NCI-H748 (cell line): ENCODE results near the gene FAM200C.
"Not testable (repeated sequence)": the region's sequence is repeated elsewhere in the genome, so short reads cannot be mapped to it uniquely, and the experiment has no call there.

Source experiments
- DNase-seq: peaks from one replicate; lab custom pipeline; 2025; ENCODE audit not compliant: unreplicated experiment; lab: John Stamatoyannopoulos, UW

FAM200C gene

GRCh38 chr5:160399402-160400353, at the start of gene FAM200C:
FAM200C (minus strand) TSS chr5:160400054; CDS start chr5:160395490, 4,564 bp downstream.
- DNase-seq = peak; percentile 93

DNA sequence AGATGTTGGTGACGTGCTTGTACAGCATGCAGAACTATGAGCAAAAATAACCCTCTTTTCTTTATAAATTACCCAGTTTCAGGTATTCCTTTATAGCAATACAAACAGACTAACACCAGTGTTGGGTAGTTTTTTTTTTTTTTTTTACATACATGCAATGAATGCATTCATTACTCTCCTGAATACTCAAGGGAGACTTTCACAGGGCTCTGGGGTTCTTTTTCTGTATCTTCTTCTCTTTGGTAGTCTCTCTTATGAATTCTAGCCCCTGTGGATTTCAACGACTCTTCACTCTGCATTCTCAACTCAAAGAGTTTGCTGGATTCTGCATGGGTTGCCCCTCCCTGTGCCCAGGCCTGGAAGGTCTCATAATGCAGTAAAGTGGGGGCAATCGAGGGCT, 49.6 kb upstream of the FAM200C start:
- DNase-seq = no peak

GRCh38 chr5:160448886-160449285, 49.0 kb upstream of the FAM200C start:
- peak; percentile 59 for DNase-seq

DNA sequence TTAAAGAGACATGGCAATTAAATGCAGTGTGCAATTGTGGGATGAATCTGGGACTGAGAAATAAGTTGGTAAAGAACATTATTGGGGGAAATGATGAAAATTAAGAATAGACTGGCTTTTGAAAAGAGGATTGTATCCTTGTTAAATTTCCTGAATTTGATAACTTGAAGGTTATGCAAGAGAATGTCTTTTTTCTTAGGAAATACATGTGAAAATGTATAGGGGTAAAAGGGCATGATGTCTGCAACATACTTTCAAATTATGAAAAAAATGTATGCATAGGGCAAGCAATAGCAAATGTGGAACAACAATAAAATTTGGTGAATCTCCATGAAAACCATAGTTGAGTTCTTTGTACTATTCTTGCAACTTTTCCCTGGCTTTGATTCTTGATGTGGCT, 45.9 kb upstream of the FAM200C start:
- DNase-seq = no peak

DNA sequence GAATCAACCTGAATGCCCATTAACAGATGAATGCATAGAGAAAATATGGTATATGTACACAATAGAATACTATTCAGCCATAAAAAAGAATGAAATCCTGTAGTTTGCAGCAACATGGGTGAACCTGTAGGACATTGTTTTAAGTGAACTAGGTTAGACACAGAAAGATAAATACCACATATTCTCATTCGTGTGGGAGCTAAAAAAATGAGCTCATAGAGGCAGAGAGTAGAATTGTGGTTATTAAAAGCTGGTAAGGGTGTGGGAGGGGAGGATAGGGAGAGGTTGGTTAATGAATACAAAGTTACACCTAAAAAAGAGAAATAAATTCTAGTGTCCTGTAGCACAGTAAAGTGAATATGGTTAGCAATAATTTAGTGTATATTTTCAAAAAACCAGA, 45.3 kb upstream of the FAM200C start:
- DNase-seq = no peak

GRCh38 chr5:160444407-160444806, 44.6 kb upstream of the FAM200C start:
- no peak for DNase-seq

GRCh38 chr5:160442824-160443431, 43.1 kb upstream of the FAM200C start:
- DNase-seq = no peak

GRCh38 chr5:160441311-160441781, 41.5 kb upstream of the FAM200C start:
- no peak for DNase-seq

GRCh38 chr5:160439205-160439600, 39.3 kb upstream of the FAM200C start:
- DNase-seq = peak; percentile 78

- peak; percentile 78 for DNase-seq
Measured at GRCh38 chr5:160438316-160439204, 38.7 kb upstream of the FAM200C start.

GRCh38 chr5:160437271-160437670, 37.4 kb upstream of the FAM200C start:
- DNase-seq = no peak

DNA sequence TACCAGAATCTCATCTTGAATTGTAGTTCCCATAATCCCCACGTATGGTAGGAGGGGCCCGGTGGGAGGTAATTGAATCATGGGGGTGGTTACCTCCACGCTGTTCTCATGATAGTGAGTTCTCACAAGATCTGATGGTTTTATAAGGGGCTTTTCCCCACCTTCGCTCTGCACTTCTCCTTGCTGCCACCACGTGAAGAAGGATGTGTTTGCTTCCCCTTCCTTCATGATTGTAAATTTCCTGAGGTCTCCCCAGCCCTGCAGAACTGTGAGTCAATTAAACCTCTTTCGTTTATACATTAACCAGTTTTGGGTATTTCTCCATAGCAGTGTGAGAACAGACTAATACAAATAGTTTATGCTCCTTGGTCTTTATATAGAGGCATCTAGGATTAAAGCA, 36.8 kb upstream of the FAM200C start:
- DNase-seq = not testable (repeated sequence)

DNA sequence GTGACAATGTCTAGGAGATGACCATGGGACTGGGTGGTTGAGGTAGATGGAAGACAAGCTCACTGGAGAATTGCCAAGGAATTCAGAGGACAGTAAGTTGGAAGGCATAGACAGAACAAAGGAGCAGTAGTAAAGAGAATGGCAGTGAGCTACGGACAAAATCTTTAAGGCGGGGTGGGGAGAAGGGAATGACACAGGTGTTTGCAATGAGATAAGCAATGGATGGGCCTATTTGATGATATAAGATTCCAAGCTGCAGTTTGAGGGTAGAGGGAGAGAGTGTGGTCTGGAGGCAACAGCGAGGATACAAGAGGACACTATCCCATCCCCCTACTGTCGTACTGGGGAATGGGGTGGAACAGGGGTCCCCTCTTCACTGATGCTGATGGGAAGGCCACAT, 36.2 kb upstream of the FAM200C start:
- no peak for DNase-seq

DNA sequence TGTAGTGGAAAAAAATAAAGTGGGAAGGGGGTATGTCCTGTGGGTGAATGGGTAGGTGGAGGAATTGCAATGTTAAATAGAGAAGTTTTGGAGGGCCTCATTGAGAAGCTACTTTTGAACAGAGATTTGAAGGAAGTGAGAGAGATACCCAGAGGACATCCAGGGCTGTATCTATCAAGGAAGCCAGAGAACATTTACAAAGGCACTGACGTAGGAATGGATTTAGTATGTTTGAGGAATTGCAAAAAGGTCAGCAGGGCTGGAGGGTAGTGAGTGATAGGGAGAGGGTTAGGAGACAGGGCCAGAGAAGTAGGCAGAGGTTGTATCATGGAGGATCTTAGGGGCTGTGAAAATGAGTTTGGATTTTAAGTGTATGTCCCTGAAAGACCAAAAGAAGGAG, 35.7 kb upstream of the FAM200C start:
- no peak for DNase-seq

DNA sequence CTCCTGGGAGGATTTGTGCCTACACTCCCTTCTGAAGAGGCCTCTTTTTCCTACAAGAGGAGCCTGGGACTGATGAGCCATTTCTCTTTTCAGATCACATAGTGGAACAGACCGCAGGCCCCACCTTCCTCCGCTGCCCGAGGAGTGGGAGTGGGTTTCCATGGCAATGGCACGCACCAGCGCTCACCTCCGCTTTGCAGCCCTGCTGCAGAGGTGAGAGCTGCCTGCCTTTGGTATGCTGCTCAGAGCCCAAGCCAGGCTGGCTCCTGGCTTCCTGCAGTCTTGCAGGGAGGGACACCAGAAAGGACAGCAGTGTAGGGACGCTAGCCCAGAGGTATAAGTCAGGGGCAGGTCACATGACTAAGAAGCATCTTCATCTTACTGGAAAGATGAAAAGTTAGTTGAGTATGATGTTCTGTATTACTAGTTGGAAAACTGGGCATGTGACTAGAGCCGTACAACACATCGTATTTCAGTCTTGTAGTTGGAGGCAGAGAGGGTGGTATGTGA, 34.2 kb upstream of the FAM200C start:
- DNase-seq = peak; percentile 94

DNA sequence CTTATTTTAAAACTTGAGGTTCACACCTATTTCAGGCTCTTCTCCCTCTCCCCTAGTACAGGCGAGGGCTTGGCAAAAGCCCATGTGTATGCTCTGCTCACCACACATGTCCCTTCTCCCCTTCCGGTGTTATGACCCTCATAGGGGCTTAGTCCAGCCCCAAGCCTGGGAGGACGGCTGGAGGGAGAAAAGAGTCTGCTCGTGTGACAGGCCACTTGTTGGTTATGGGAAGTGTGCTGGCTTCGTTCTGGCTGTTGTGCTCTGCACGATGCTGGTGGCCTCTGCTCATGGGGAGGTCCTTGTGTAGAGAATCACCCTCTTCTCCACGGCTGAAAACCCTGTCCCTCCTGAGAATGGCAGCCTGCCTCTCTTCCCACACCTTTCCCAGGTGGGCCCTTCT, 32.9 kb upstream of the FAM200C start:
- DNase-seq = no peak

- no peak for DNase-seq
Measured at GRCh38 chr5:160432196-160432595, 32.3 kb upstream of the FAM200C start.

DNA sequence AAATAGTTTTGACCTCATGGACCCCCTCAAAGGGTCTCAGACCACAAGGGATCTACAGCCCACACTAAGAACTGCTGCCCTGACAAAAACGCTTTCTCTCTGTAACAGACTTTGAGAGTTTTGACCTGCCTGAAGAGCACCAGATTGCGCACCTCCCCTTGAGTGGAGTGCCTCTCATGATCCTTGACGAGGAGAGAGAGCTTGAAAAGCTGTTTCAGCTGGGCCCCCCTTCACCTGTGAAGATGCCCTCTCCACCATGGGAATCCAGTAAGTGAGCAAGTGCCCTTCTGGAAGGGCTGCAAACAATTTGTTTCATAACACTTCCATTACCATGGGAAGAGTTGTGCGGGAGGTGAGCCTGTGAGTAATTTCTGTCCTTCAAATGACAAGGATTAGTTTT, 27.8 kb upstream of the FAM200C start:
- no peak for DNase-seq

DNA sequence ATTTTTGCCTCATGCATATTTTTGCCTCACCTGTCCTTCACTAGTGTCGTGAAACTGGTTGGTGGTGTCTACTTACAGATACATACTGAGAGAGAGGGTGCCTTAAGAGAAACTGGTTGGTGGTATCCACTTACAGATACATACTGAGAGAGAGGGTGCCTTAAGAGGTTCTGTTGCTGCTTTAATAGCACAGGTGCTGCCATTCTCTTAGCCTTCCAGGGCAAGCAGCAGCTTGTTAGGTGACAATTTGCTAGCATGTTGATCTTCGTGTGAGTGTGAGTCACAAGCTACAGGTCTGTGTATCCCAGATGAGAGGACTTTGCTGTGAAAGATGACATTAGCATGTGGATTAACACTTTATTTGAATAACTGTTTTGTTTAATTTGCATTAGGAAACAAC, 23.2 kb upstream of the FAM200C start:
- peak; percentile 75 for DNase-seq

GRCh38 chr5:160421625-160422258, 21.9 kb upstream of the FAM200C start, which contains the start of gene PTTG1:
PTTG1 (plus strand) TSS chr5:160421855; CDS start chr5:160422313, 458 bp downstream.
- peak; percentile 99 for DNase-seq

GRCh38 chr5:160420331-160420610, 20.4 kb upstream of the FAM200C start:
- DNase-seq = no peak
